ENCODE data around the gene PNMA3. TPM values are rescaled to one million over a fixed set of nuclear protein-coding genes. Genes with fewer than 3 reads are reported as not detected.

Gene PNMA3
- total RNA-seq, 1 donor from 2014 or later: 7.8 TPM

- Mint-ChIP-seq H3K4me1 (ENCODE audit: low read depth, unreplicated experiment) (no peaks in the 10 kb centered on the region), H3K9me3 (ENCODE audit: unreplicated experiment) (peaks cover 3% of the 10 kb centered on the region), H3K27me3 (ENCODE audit: unreplicated experiment) (no peaks in the 10 kb centered on the region), H3K27ac (ENCODE audit: unreplicated experiment) (no peak overlapping the region), H3K4me3 (ENCODE audit: unreplicated experiment) (no peak overlapping the region), H3K36me3 (ENCODE audit: unreplicated experiment) (no peaks in the 10 kb centered on the region)
- DNase-seq: no peak
- no peak for TF ChIP-seq CTCF (IDR thresholded peaks at IDR 0.05; ENCODE audit: partially characterized antibody, unreplicated experiment)
Observed at GRCh38 chrX:153029875-153030274, 26.4 kb upstream of the PNMA3 start.

GRCh38 chrX:153030801-153031200 lies 25.5 kb upstream of the PNMA3 start:
- no peaks in the 10 kb centered on the region for H3K4me1 Mint-ChIP-seq (ENCODE audit: low read depth, unreplicated experiment)
- no peak overlapping the region for H3K4me3 Mint-ChIP-seq (ENCODE audit: unreplicated experiment)
- TF ChIP-seq CTCF (IDR thresholded peaks at IDR 0.05; ENCODE audit: partially characterized antibody, unreplicated experiment): no peak
- no peak overlapping the region for H3K27ac Mint-ChIP-seq (ENCODE audit: unreplicated experiment)
- peaks cover 3% of the 10 kb centered on the region for H3K9me3 Mint-ChIP-seq (ENCODE audit: unreplicated experiment)
- DNase-seq: no peak
- H3K27me3 Mint-ChIP-seq (ENCODE audit: unreplicated experiment): no peaks in the 10 kb centered on the region
- H3K36me3 Mint-ChIP-seq (ENCODE audit: unreplicated experiment): no peaks in the 10 kb centered on the region

DNA sequence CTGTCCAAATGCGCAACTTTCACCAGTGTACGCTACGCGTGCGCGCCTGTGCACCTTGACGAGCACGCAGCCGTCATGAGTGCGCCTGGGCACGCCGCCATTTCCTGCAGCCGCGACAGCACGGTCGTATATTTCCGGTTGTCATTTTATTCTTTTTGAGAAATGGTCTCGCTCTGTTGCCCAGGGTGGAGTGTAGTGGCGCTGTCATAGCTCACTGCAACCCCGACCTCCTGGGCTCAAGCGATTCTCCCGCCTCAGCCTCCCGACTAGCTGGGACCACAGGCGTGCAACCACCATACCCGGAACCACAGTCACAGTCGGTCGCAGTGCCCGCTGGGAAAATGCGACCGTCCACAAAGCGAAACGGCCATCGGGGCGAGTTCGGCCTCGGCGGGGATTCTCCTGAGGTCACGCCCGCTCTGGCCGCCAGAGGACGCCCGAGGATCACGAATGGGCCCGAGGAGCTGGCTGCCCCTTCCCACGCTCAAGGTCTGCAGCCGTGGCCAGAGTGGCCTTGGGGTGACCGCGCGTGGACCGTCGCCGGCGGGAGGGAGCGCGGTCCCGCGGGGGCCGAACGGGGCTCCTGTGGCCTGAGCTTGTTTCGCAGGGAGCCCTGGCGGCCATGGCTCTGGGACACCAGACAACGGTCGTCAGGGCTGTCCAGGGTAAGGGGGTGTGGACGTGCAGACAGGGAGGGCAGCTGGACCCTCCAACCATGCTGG lies 23.7 kb upstream of the PNMA3 start:
- Mint-ChIP-seq H3K27ac (ENCODE audit: unreplicated experiment) (no peak overlapping the region), H3K9me3 (ENCODE audit: unreplicated experiment) (peaks cover 3% of the 10 kb centered on the region), H3K4me1 (ENCODE audit: low read depth, unreplicated experiment) (no peaks in the 10 kb centered on the region), H3K4me3 (ENCODE audit: unreplicated experiment) (no peak overlapping the region), H3K27me3 (ENCODE audit: unreplicated experiment) (no peaks in the 10 kb centered on the region), H3K36me3 (ENCODE audit: unreplicated experiment) (no peaks in the 10 kb centered on the region)
- DNase-seq: peak; percentile 79
- peak; percentile 82 for TF ChIP-seq CTCF (IDR thresholded peaks at IDR 0.05; ENCODE audit: partially characterized antibody, unreplicated experiment)

DNA sequence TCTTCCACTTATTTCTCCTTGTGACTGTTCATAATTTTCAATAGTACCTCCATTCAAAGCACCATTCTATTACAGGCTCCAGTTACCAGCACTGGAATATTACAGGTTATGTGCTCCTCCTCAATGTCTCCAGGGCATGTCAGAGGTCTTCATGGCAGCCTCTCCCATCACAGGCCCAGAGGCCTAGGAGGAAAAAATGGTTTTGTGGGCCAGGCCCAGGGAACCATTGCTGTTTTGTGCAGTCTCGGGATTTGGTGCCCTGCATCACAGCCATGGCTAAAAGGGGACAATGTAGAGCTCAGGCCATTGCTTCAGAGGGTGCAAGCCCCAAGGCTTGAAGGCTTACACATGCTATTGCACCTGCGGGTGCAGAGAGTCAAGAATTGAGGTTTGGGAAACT lies 7.2 kb upstream of the PNMA3 start:
- Mint-ChIP-seq H3K36me3 (ENCODE audit: unreplicated experiment) (peaks cover 9% of the 10 kb centered on the region), H3K4me3 (ENCODE audit: unreplicated experiment) (no peak overlapping the region), H3K4me1 (ENCODE audit: low read depth, unreplicated experiment) (no peaks in the 10 kb centered on the region), H3K9me3 (ENCODE audit: unreplicated experiment) (peaks cover 6% of the 10 kb centered on the region), H3K27me3 (ENCODE audit: unreplicated experiment) (no peaks in the 10 kb centered on the region), H3K27ac (ENCODE audit: unreplicated experiment) (no peak overlapping the region)
- no peak for DNase-seq
- TF ChIP-seq CTCF (IDR thresholded peaks at IDR 0.05; ENCODE audit: partially characterized antibody, unreplicated experiment): no peak

DNA sequence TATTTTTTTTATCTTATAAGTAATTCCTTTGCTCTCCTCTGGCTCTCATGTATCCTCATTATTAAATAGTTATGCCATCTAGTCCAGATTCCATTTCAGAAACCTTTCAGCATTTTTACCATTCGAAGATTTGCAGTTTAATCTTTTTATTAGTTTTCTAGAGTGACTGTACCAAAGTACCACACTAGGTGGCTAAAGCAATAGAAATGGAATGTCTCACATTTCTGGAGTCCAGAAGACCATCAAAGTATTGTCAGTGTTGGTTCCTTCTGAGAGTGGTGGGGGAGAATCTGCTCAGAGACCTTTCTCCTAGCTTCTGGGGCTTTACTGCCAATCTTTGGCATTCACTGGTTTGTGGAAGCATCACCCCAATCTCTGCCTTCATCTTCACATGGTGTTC lies 3.7 kb upstream of the PNMA3 start:
- H3K4me1 Mint-ChIP-seq (ENCODE audit: low read depth, unreplicated experiment): no peaks in the 10 kb centered on the region
- H3K36me3 Mint-ChIP-seq (ENCODE audit: unreplicated experiment): peaks cover 6% of the 10 kb centered on the region
- H3K27ac Mint-ChIP-seq (ENCODE audit: unreplicated experiment): no peak overlapping the region
- peaks cover 6% of the 10 kb centered on the region for H3K9me3 Mint-ChIP-seq (ENCODE audit: unreplicated experiment)
- no peak for DNase-seq
- H3K4me3 Mint-ChIP-seq (ENCODE audit: unreplicated experiment): no peak overlapping the region
- peaks cover 6% of the 10 kb centered on the region for H3K27me3 Mint-ChIP-seq (ENCODE audit: unreplicated experiment)
- no peak for TF ChIP-seq CTCF (IDR thresholded peaks at IDR 0.05; ENCODE audit: partially characterized antibody, unreplicated experiment)

Data from glutamatergic neuron (in vitro differentiated cells).